ENCODE data around the gene LYPD8. TPM values are rescaled to one million over a fixed set of nuclear protein-coding genes. Genes with fewer than 3 reads are reported as not detected.
"Not testable (repeated sequence)": the region's sequence is repeated elsewhere in the genome, so short reads cannot be mapped to it uniquely, and the experiment has no call there.

LYPD8 gene
- total RNA-seq, 1 donor from 2014 or later: not detected

GRCh38 chr1:248802454-248802853, 46.9 kb upstream of the LYPD8 start:
- no peak overlapping the region for H3K4me2 ChIP-seq (ENCODE audit: low read length)
- Mint-ChIP-seq H3K27me3 (ENCODE audit: low read depth, unreplicated experiment) (peaks cover 8% of the 10 kb centered on the region), H3K4me3 (ENCODE audit: unreplicated experiment) (no peak overlapping the region), H3K9me3 (ENCODE audit: unreplicated experiment) (peaks cover 3% of the 10 kb centered on the region), H3K27ac (ENCODE audit: unreplicated experiment) (no peak overlapping the region), H3K36me3 (ENCODE audit: low read depth, unreplicated experiment) (peaks cover 2% of the 10 kb centered on the region), H3K4me1 (ENCODE audit: low read depth, unreplicated experiment) (no peaks in the 10 kb centered on the region)
- DNase-seq (ENCODE audit: low read depth) (no peak), FAIRE-seq (no peak)
- no peaks in the 10 kb centered on the region for H3K79me2 ChIP-seq (ENCODE audit: insufficient read depth, low read length)
- no peaks in the 10 kb centered on the region for H3K4me1 ChIP-seq (ENCODE audit: insufficient read depth, low read length)
- no peaks in the 10 kb centered on the region for H4K20me1 ChIP-seq (ENCODE audit: insufficient read depth, low read length)
- no peaks in the 10 kb centered on the region for H3K9me3 ChIP-seq (ENCODE audit: insufficient read depth, low read depth, low read length)
- no peak overlapping the region for H3K9ac ChIP-seq (ENCODE audit: low read length)
- no peaks in the 10 kb centered on the region for H3K27me3 ChIP-seq (ENCODE audit: insufficient read depth, low read length)
- no peak overlapping the region for H3K27ac ChIP-seq (ENCODE audit: low read depth, low read length)
- H2AFZ ChIP-seq (ENCODE audit: low read depth, low read length): no peak overlapping the region
- no peaks in the 10 kb centered on the region for H3K36me3 ChIP-seq (ENCODE audit: insufficient read depth, low read length)
- H3K4me3 ChIP-seq (ENCODE audit: insufficient read depth, low read depth, low read length): no peak overlapping the region
- TF ChIP-seq CTCF (IDR thresholded peaks at IDR 0.05; ENCODE audit: insufficient read depth, low read depth, low read length): no peak
- TF ChIP-seq EZH2 (IDR thresholded peaks at IDR 0.05; ENCODE audit: insufficient read depth, low read length): no peak

- Histone ChIP-seq H3K9ac (ENCODE audit: low read length) (no peak overlapping the region), H4K20me1 (ENCODE audit: insufficient read depth, low read length) (no peaks in the 10 kb centered on the region), H3K4me1 (ENCODE audit: insufficient read depth, low read length) (no peaks in the 10 kb centered on the region), H3K9me3 (ENCODE audit: insufficient read depth, low read depth, low read length) (no peaks in the 10 kb centered on the region), H3K4me3 (ENCODE audit: insufficient read depth, low read depth, low read length) (no peak overlapping the region), H3K36me3 (ENCODE audit: insufficient read depth, low read length) (no peaks in the 10 kb centered on the region), H2AFZ (ENCODE audit: low read depth, low read length) (no peak overlapping the region), H3K79me2 (ENCODE audit: insufficient read depth, low read length) (no peaks in the 10 kb centered on the region), H3K27ac (ENCODE audit: low read depth, low read length) (no peak overlapping the region), H3K4me2 (ENCODE audit: low read length) (no peak overlapping the region), H3K27me3 (ENCODE audit: insufficient read depth, low read length) (no peaks in the 10 kb centered on the region)
- no peaks in the 10 kb centered on the region for H3K36me3 Mint-ChIP-seq (ENCODE audit: low read depth, unreplicated experiment)
- H3K4me3 Mint-ChIP-seq (ENCODE audit: unreplicated experiment): no peak overlapping the region
- FAIRE-seq (no peak), DNase-seq (ENCODE audit: low read depth) (no peak)
- peaks cover 5% of the 10 kb centered on the region for H3K9me3 Mint-ChIP-seq (ENCODE audit: unreplicated experiment)
- H3K27me3 Mint-ChIP-seq (ENCODE audit: low read depth, unreplicated experiment): peaks cover 7% of the 10 kb centered on the region
- no peaks in the 10 kb centered on the region for H3K4me1 Mint-ChIP-seq (ENCODE audit: low read depth, unreplicated experiment)
- TF ChIP-seq EZH2 (IDR thresholded peaks at IDR 0.05; ENCODE audit: insufficient read depth, low read length) (no peak), CTCF (IDR thresholded peaks at IDR 0.05; ENCODE audit: insufficient read depth, low read depth, low read length) (no peak)
- H3K27ac Mint-ChIP-seq (ENCODE audit: unreplicated experiment): no peak overlapping the region
Measured at GRCh38 chr1:248800459-248800858, 44.9 kb upstream of the LYPD8 start.

GRCh38 chr1:248798791-248799190, 43.2 kb upstream of the LYPD8 start:
- Histone ChIP-seq H3K27me3 (ENCODE audit: insufficient read depth, low read length) (no peaks in the 10 kb centered on the region), H3K4me2 (ENCODE audit: low read length) (no peak overlapping the region), H3K4me3 (ENCODE audit: insufficient read depth, low read depth, low read length) (no peak overlapping the region), H3K79me2 (ENCODE audit: insufficient read depth, low read length) (no peaks in the 10 kb centered on the region), H3K4me1 (ENCODE audit: insufficient read depth, low read length) (no peaks in the 10 kb centered on the region), H4K20me1 (ENCODE audit: insufficient read depth, low read length) (no peaks in the 10 kb centered on the region), H3K27ac (ENCODE audit: low read depth, low read length) (no peak overlapping the region), H3K9ac (ENCODE audit: low read length) (no peak overlapping the region), H2AFZ (ENCODE audit: low read depth, low read length) (no peak overlapping the region), H3K36me3 (ENCODE audit: insufficient read depth, low read length) (no peaks in the 10 kb centered on the region), H3K9me3 (ENCODE audit: insufficient read depth, low read depth, low read length) (no peaks in the 10 kb centered on the region)
- peaks cover 5% of the 10 kb centered on the region for H3K9me3 Mint-ChIP-seq (ENCODE audit: unreplicated experiment)
- FAIRE-seq (no peak), DNase-seq (ENCODE audit: low read depth) (no peak)
- no peaks in the 10 kb centered on the region for H3K4me1 Mint-ChIP-seq (ENCODE audit: low read depth, unreplicated experiment)
- TF ChIP-seq EZH2 (IDR thresholded peaks at IDR 0.05; ENCODE audit: insufficient read depth, low read length) (no peak), CTCF (IDR thresholded peaks at IDR 0.05; ENCODE audit: insufficient read depth, low read depth, low read length) (no peak)
- no peak overlapping the region for H3K27ac Mint-ChIP-seq (ENCODE audit: unreplicated experiment)
- H3K36me3 Mint-ChIP-seq (ENCODE audit: low read depth, unreplicated experiment): no peaks in the 10 kb centered on the region
- H3K27me3 Mint-ChIP-seq (ENCODE audit: low read depth, unreplicated experiment): peaks cover 3% of the 10 kb centered on the region
- no peak overlapping the region for H3K4me3 Mint-ChIP-seq (ENCODE audit: unreplicated experiment)

- H3K4me3 ChIP-seq (ENCODE audit: insufficient read depth, low read depth, low read length); H3K27me3 Mint-ChIP-seq (ENCODE audit: low read depth, unreplicated experiment); DNase-seq (ENCODE audit: low read depth); H3K4me1 Mint-ChIP-seq (ENCODE audit: low read depth, unreplicated experiment); H4K20me1 ChIP-seq (ENCODE audit: insufficient read depth, low read length); H3K36me3 ChIP-seq (ENCODE audit: insufficient read depth, low read length); H3K27ac ChIP-seq (ENCODE audit: low read depth, low read length); H3K9ac ChIP-seq (ENCODE audit: low read length); H3K4me1 ChIP-seq (ENCODE audit: insufficient read depth, low read length); H3K36me3 Mint-ChIP-seq (ENCODE audit: low read depth, unreplicated experiment); H3K27ac Mint-ChIP-seq (ENCODE audit: unreplicated experiment); H3K9me3 Mint-ChIP-seq (ENCODE audit: unreplicated experiment); FAIRE-seq; H3K9me3 ChIP-seq (ENCODE audit: insufficient read depth, low read depth, low read length); H3K27me3 ChIP-seq (ENCODE audit: insufficient read depth, low read length); H3K4me3 Mint-ChIP-seq (ENCODE audit: unreplicated experiment); H3K4me2 ChIP-seq (ENCODE audit: low read length); H3K79me2 ChIP-seq (ENCODE audit: insufficient read depth, low read length); H2AFZ ChIP-seq (ENCODE audit: low read depth, low read length): not testable (repeated sequence)
Measured at GRCh38 chr1:248794663-248795062, 39.1 kb upstream of the LYPD8 start.
